ENCODE results near the gene FRA10AC1. TPM values are rescaled to one million over a fixed set of nuclear protein-coding genes. Genes with fewer than 3 reads are reported as not detected.

Gene FRA10AC1
- total RNA-seq, 4 donors from 2014 or later = 1.9 to 37.4 (median 13.9) TPM

- Histone ChIP-seq H3K36me3 (peaks cover 0 to 52% (median 15%) of the 10 kb centered on the region in 4 donors), H3K4me1 (no peaks in the 10 kb centered on the region), H3K27me3 (no peaks in the 10 kb centered on the region), H3K27ac (no peak overlapping the region), H3K4me3 (no peak overlapping the region), H3K9me3 (no peaks in the 10 kb centered on the region)
- intact Hi-C loops (cut with DNase I; ENCODE audit: low total_unique reads) (no loop called here), in situ Hi-C loops (cut with MboI; ENCODE audit: low pct_ligation_motif_present in 1 of 4, low pct_unique_long_range_greater_than_20kb in 1 of 4, low sequenced_read_pairs in 3 of 4) (loop anchor here in 3 of 4 donors (10.0 kb wide), 2 partner anchors 116 to 126 kb away; no protein-coding TSS in a partner anchor)
- no peak for TF ChIP-seq EP300 (IDR thresholded peaks at IDR 0.05; ENCODE audit: low read depth)
- no peak for TF ChIP-seq POLR2AphosphoS5 (IDR thresholded peaks at IDR 0.05)
- TF ChIP-seq CTCF (IDR thresholded peaks at IDR 0.05) = no peak
- TF ChIP-seq POLR2A (IDR thresholded peaks at IDR 0.05) = no peak
- DNase-seq = no peak
- WGBS, 2 donors (ENCODE audit: low coverage in 1 of 2) = 80 to 90% methylated on average over 2 of the region's 2 CpGs
Observed at GRCh38 chr10:93671042-93671441, 31.4 kb downstream of the FRA10AC1 start.

DNA sequence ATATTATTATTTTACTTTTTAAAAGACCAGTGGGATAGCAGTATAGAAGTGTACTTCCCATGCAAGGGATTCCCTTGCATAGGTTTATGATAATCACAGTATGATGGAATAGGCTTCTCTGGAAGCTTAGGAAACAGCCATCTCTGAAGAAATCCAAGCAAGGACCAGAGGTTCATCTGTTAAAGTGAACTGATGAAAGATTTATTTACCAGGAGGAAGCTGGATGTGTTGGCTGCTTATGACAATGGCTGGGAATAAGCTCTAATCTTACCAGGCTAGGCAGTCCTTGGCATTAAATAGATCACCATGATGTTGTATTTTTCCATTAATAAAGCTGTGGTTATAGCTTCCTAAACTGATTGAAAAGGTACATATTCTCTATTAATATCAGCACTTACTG, 32.0 kb downstream of the FRA10AC1 start:
- DNase-seq = no peak
- in situ Hi-C loops (cut with MboI; ENCODE audit: low pct_ligation_motif_present in 1 of 4, low pct_unique_long_range_greater_than_20kb in 1 of 4, low sequenced_read_pairs in 3 of 4) = loop anchor here in 3 of 4 donors (10.0 kb wide), 2 partner anchors 116 to 126 kb away; no protein-coding TSS in a partner anchor
- H3K4me1 ChIP-seq = no peaks in the 10 kb centered on the region
- H3K36me3 ChIP-seq = peaks cover 0 to 48% (median 12%) of the 10 kb centered on the region in 4 donors
- H3K27ac ChIP-seq = no peak overlapping the region
- no peak overlapping the region for H3K4me3 ChIP-seq
- intact Hi-C loops (cut with DNase I; ENCODE audit: low total_unique reads) = no loop called here
- H3K9me3 ChIP-seq = no peaks in the 10 kb centered on the region
- TF ChIP-seq EP300 (IDR thresholded peaks at IDR 0.05; ENCODE audit: low read depth) (no peak), CTCF (IDR thresholded peaks at IDR 0.05) (no peak), POLR2AphosphoS5 (IDR thresholded peaks at IDR 0.05) (no peak)
- H3K27me3 ChIP-seq = no peaks in the 10 kb centered on the region

DNA sequence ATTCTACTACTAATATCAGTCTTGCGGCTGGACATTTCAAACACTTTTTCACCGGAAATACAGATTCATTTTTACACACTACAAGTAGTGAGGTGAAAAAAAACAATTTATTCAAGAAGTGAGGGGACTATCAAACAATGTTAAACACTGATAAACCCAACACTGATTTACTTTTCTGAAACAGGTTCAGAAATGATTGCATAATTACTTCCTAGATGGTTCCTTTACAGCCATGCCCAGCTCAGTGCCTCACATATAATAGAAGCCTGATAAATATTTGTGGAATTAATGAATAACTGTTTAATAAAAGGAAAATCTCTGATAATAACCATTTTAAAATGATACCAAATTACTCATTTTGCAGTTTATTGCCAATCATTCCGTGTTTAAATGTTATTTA, 34.6 kb downstream of the FRA10AC1 start:
- Histone ChIP-seq H3K4me1 (no peaks in the 10 kb centered on the region), H3K27ac (no peak overlapping the region), H3K36me3 (peaks cover 0 to 41% (median 10%) of the 10 kb centered on the region in 4 donors), H3K27me3 (no peaks in the 10 kb centered on the region), H3K4me3 (no peak overlapping the region), H3K9me3 (no peaks in the 10 kb centered on the region)
- TF ChIP-seq POLR2A (IDR thresholded peaks at IDR 0.05) = no peak
- TF ChIP-seq CTCF (IDR thresholded peaks at IDR 0.05) = no peak
- no peak for TF ChIP-seq POLR2AphosphoS5 (IDR thresholded peaks at IDR 0.05)
- no peak for TF ChIP-seq EP300 (IDR thresholded peaks at IDR 0.05; ENCODE audit: low read depth)
- no peak for DNase-seq
- in situ Hi-C loops (cut with MboI; ENCODE audit: low pct_ligation_motif_present in 1 of 4, low pct_unique_long_range_greater_than_20kb in 1 of 4, low sequenced_read_pairs in 3 of 4) = no loop called here
- 94 to 95% methylated on average over 3 of the region's 3 CpGs for WGBS, 2 donors (ENCODE audit: low coverage in 1 of 2)
- intact Hi-C loops (cut with DNase I; ENCODE audit: low total_unique reads) = no loop called here

DNA sequence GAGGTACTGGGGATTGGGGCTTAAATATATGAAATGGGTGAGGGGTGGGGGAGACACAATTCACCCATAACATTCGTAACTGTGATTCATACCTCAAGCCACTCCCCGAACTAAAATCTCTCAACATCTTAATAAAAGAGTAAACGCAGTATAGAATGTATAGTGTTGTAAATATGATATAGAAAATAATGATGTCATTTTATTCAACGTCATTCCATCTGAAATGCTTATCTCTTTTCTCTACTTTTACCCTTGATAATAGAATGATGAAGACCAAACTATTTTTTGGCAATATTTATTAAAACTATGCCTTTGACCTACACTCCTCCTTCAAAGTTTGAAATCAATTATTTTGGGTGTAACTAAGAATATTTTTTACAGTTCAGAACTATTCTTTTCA, 36.4 kb downstream of the FRA10AC1 start:
- H3K9me3 ChIP-seq = no peaks in the 10 kb centered on the region
- no peak for TF ChIP-seq POLR2AphosphoS5 (IDR thresholded peaks at IDR 0.05)
- 90 to 97% methylated on average over 4 of the region's 4 CpGs for WGBS, 2 donors (ENCODE audit: low coverage in 1 of 2)

GRCh38 chr10:93657757-93658156, 44.6 kb downstream of the FRA10AC1 start:
- in situ Hi-C loops (cut with MboI; ENCODE audit: low pct_ligation_motif_present in 1 of 4, low pct_unique_long_range_greater_than_20kb in 1 of 4, low sequenced_read_pairs in 3 of 4) (no loop called here), intact Hi-C loops (cut with DNase I; ENCODE audit: low total_unique reads) (no loop called here)
- no peaks in the 10 kb centered on the region for H3K27me3 ChIP-seq
- TF ChIP-seq POLR2A (IDR thresholded peaks at IDR 0.05) = no peak
- no peak for TF ChIP-seq CTCF (IDR thresholded peaks at IDR 0.05)
- no peak for TF ChIP-seq POLR2AphosphoS5 (IDR thresholded peaks at IDR 0.05)
- TF ChIP-seq EP300 (IDR thresholded peaks at IDR 0.05; ENCODE audit: low read depth) = no peak
- no peak overlapping the region for H3K4me3 ChIP-seq
- no peak for DNase-seq
- H3K27ac ChIP-seq = no peak overlapping the region
- H3K36me3 ChIP-seq = no peaks in the 10 kb centered on the region
- WGBS, 2 donors (ENCODE audit: low coverage in 1 of 2) = 75% methylated on average over 1 of the region's 1 CpG; no CpG with 5 or more reads in 1 of the 2 donors
- no peaks in the 10 kb centered on the region for H3K9me3 ChIP-seq
- no peaks in the 10 kb centered on the region for H3K4me1 ChIP-seq

More for the DNA sequence above, 36.4 kb downstream of the FRA10AC1 start:
- Histone ChIP-seq H3K36me3 (peaks cover 0 to 40% (median 8%) of the 10 kb centered on the region in 4 donors), H3K27ac (no peak overlapping the region), H3K4me3 (no peak overlapping the region), H3K4me1 (no peaks in the 10 kb centered on the region), H3K27me3 (no peaks in the 10 kb centered on the region)
- intact Hi-C loops (cut with DNase I; ENCODE audit: low total_unique reads) = no loop called here
- no peak for DNase-seq
- in situ Hi-C loops (cut with MboI; ENCODE audit: low pct_ligation_motif_present in 1 of 4, low pct_unique_long_range_greater_than_20kb in 1 of 4, low sequenced_read_pairs in 3 of 4) = no loop called here

Measured in transverse colon (tissue), 4 donors.